ENCODE results near the gene NUMA1.

NUMA1 gene

DNA sequence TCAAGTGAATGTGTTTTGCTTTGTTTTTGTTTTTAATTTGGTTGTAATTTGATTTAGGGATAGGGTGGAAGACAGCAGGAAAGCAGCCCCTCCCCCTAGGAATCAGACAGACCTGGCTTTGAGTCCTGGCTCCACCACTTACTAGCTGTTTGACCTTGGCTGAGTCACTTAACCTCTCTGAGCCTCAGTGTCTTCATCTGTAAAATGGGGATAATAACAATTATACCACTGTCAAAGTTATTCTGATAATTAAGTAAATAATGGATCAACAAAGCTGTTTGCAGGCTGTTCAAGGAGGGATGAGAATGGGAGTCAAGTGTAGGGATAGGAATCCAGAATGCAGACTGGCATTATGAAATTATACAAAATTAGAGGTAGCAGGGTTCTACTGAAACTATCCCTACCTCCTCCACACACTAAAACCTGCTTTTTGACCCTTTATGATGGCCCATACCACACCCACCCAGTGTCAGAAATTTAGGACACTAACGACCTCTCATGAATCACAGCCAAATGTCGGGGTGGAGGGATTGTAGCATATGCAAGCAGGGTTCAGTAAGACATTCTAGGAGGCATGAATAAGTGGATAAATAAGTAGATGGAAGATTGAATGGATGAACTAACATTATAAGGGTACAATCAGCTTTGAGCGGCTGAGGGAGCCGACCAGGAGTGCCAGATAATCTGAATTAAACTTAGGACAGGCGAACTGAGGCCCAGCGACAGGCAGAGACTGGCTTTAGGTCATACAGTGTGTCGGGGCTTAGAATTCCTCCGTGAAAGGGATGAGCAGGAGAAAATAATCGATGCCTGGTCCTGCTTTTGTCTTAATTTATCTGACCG, 31.2 kb upstream of the NUMA1 start:
- H3K4me3 ChIP-seq (ENCODE audit: low read length) = peak overlapping the region; percentile 87
- no peak for TF ChIP-seq CTCF (conservative IDR thresholded peaks at IDR 0.05; ENCODE audit: low read length)
- no peak for DNase-seq (ENCODE audit: low read depth)

GRCh38 chr11:72105888-72106287, 25.5 kb upstream of the NUMA1 start, which contains the start of gene TOMT:
TSS of gene TOMT (plus strand) at chr11:72105924. CDS start at chr11:72105952, 28 bp downstream.
- DNase-seq (ENCODE audit: low read depth) = no peak
- TF ChIP-seq CTCF (conservative IDR thresholded peaks at IDR 0.05; ENCODE audit: low read length) = no peak
- no peak within 1 kb of the TSS for H3K4me3 ChIP-seq (ENCODE audit: low read length)

DNA sequence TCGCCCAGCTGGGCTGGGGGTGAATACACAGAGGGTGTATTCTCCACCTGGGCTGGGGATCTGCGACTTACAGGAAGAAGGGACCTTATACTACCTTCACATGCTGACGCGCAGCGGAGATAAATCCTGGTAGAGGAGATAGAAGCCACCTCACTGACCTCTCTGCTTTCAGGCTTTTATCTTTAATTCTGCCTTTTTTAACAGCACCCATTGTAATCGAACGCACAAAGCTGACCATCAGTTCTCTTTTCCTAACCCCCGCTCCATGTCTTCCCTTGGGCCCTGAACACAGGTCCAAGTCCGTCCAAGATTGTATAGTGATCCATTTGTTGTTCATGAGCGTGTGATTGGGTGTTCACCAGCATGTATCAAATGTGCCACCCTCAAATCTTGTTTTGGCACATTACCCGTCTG, 23.4 kb upstream of the NUMA1 start:
- no peak for DNase-seq (ENCODE audit: low read depth)

GRCh38 chr11:72102946-72103753, 22.8 kb upstream of the NUMA1 start, which contains the start of gene LAMTOR1:
TSS of gene LAMTOR1 (minus strand) at chr11:72103297. CDS start at chr11:72103224, 73 bp downstream.
- peak within 1 kb of the TSS; percentile 95 for H3K4me3 ChIP-seq (ENCODE audit: low read length)
- peak; percentile 99 for DNase-seq (ENCODE audit: low read depth)
- peak; percentile 50 for TF ChIP-seq CTCF (conservative IDR thresholded peaks at IDR 0.05; ENCODE audit: low read length)

More for the DNA sequence above, 23.4 kb upstream of the NUMA1 start:
- no peak for TF ChIP-seq CTCF (conservative IDR thresholded peaks at IDR 0.05; ENCODE audit: low read length)
- peak overlapping the region; percentile 57 for H3K4me3 ChIP-seq (ENCODE audit: low read length)

DNA sequence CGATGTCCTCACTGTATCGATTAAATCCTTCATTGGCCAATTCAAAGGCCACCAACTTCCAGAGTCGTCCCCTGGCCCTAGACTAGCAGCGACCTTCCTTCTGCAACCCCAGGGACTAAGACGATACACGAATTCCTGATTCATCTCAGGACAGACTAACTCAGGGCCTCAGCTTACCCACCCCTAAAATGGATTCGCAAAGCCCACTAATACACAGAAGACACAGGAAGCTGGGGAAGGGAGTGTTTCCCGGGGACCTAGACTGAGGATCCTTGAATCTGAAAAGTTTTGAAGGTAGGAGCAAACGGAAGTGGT, 22.2 kb upstream of the NUMA1 start:
- TF ChIP-seq CTCF (conservative IDR thresholded peaks at IDR 0.05; ENCODE audit: low read length) = no peak
- H3K4me3 ChIP-seq (ENCODE audit: low read length) = peak overlapping the region; percentile 95
- DNase-seq (ENCODE audit: low read depth) = no peak

DNA sequence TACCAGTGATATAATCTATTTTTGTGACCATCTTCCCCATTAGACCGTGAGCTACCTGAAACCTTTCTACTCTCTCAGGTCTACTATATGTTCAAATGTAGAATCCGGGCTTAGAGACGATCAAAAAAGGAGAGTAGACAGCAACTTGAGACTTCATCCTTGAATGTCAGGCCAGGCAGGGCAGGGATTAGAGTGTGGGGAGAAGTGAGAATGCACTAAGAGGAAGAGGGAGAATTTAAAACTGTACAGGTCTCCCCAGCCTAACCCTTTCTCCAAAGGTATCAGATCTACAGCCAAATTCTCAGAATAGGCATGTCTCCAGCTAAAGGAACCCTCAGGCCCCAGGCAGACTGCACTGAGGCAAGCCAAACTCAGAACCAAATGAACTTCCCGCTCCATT, 21.8 kb upstream of the NUMA1 start:
- DNase-seq (ENCODE audit: low read depth) = no peak
- TF ChIP-seq CTCF (conservative IDR thresholded peaks at IDR 0.05; ENCODE audit: low read length) = no peak

More for the DNA sequence above, 21.8 kb upstream of the NUMA1 start:
- peak overlapping the region; percentile 95 for H3K4me3 ChIP-seq (ENCODE audit: low read length)

Data from AG10803 (cell line).